Measurements from ENCODE around the gene KCNQ2. TPM values are rescaled to one million over a fixed set of nuclear protein-coding genes. Genes with fewer than 3 reads are reported as not detected.

The KCNQ2 gene
- total RNA-seq, 1 experiment from 2014 or later, result not detected

- Histone ChIP-seq H3K4me2 (ENCODE audit: low read depth, low read length, poor library complexity, severe bottlenecking) (no peak overlapping the region), H3K9me3 (ENCODE audit: low read length) (no peaks in the 10 kb centered on the region; the same call in 1 of the 2 replicates), H4K20me1 (ENCODE audit: insufficient read depth, low read depth, low read length) (no peaks in the 10 kb centered on the region), H3K4me3 (ENCODE audit: low read length) (no peak overlapping the region), H3K4me1 (ENCODE audit: low read length) (no peaks in the 10 kb centered on the region; the same call in 1 of the 2 replicates), H3K36me3 (ENCODE audit: insufficient read depth, low read length) (no peaks in the 10 kb centered on the region), H2AFZ (ENCODE audit: low read length) (no peak overlapping the region), H3K9ac (ENCODE audit: low read length) (no peak overlapping the region), H3K27me3 (ENCODE audit: low read length) (no peaks in the 10 kb centered on the region), H3K27ac (ENCODE audit: low read length) (no peak overlapping the region), H3K79me2 (ENCODE audit: low read length) (no peaks in the 10 kb centered on the region), H3K9me2 (replicated peaks; ENCODE audit: insufficient read depth, low read length) (no peaks in the 10 kb centered on the region)
- no peak for DNase-seq
These were observed 79.7 kb downstream of the KCNQ2 start for GRCh38 chr20:63392465-63393365.

- no peaks in the 10 kb centered on the region for H3K9me2 ChIP-seq (replicated peaks; ENCODE audit: insufficient read depth, low read length)
- no peak overlapping the region for H3K9ac ChIP-seq (ENCODE audit: low read length)
- H3K4me1 ChIP-seq (ENCODE audit: low read length), result no peaks in the 10 kb centered on the region; the same call in 1 of the 2 replicates
- peaks cover 15% of the 10 kb centered on the region for H3K9me3 ChIP-seq (ENCODE audit: low read length)
- H3K27me3 ChIP-seq (ENCODE audit: low read length), result no peaks in the 10 kb centered on the region
- no peaks in the 10 kb centered on the region for H3K79me2 ChIP-seq (ENCODE audit: low read length)
- no peak overlapping the region for H3K4me3 ChIP-seq (ENCODE audit: low read length)
- H3K36me3 ChIP-seq (ENCODE audit: insufficient read depth, low read length), result no peaks in the 10 kb centered on the region
- no peak overlapping the region for H3K4me2 ChIP-seq (ENCODE audit: low read depth, low read length, poor library complexity, severe bottlenecking)
- no peaks in the 10 kb centered on the region for H4K20me1 ChIP-seq (ENCODE audit: insufficient read depth, low read depth, low read length)
- H2AFZ ChIP-seq (ENCODE audit: low read length), result no peak overlapping the region
- no peak for DNase-seq
- no peak overlapping the region for H3K27ac ChIP-seq (ENCODE audit: low read length)
These were observed 84.5 kb downstream of the KCNQ2 start for GRCh38 chr20:63387917-63388316.

GRCh38 chr20:63387393-63387792, 85.1 kb downstream of the KCNQ2 start:
- H2AFZ ChIP-seq (ENCODE audit: low read length), result no peak overlapping the region

GRCh38 chr20:63386491-63386890, 86.0 kb downstream of the KCNQ2 start:
- Histone ChIP-seq H3K36me3 (ENCODE audit: insufficient read depth, low read length) (no peaks in the 10 kb centered on the region), H3K4me3 (ENCODE audit: low read length) (no peak overlapping the region), H3K9me3 (ENCODE audit: low read length) (peaks cover 15% of the 10 kb centered on the region), H3K79me2 (ENCODE audit: low read length) (no peaks in the 10 kb centered on the region), H3K27me3 (ENCODE audit: low read length) (no peaks in the 10 kb centered on the region), H3K9me2 (replicated peaks; ENCODE audit: insufficient read depth, low read length) (no peaks in the 10 kb centered on the region), H3K4me1 (ENCODE audit: low read length) (no peaks in the 10 kb centered on the region; the same call in 1 of the 2 replicates), H2AFZ (ENCODE audit: low read length) (no peak overlapping the region), H4K20me1 (ENCODE audit: insufficient read depth, low read depth, low read length) (no peaks in the 10 kb centered on the region), H3K9ac (ENCODE audit: low read length) (no peak overlapping the region), H3K4me2 (ENCODE audit: low read depth, low read length, poor library complexity, severe bottlenecking) (no peak overlapping the region), H3K27ac (ENCODE audit: low read length) (no peak overlapping the region)
- no peak for DNase-seq

More at GRCh38 chr20:63387393-63387792, 85.1 kb downstream of the KCNQ2 start:
- Histone ChIP-seq H3K36me3 (ENCODE audit: insufficient read depth, low read length) (no peaks in the 10 kb centered on the region), H3K4me2 (ENCODE audit: low read depth, low read length, poor library complexity, severe bottlenecking) (no peak overlapping the region), H3K4me1 (ENCODE audit: low read length) (no peaks in the 10 kb centered on the region; the same call in 1 of the 2 replicates), H3K27ac (ENCODE audit: low read length) (no peak overlapping the region), H3K9ac (ENCODE audit: low read length) (no peak overlapping the region), H3K4me3 (ENCODE audit: low read length) (no peak overlapping the region), H3K27me3 (ENCODE audit: low read length) (no peaks in the 10 kb centered on the region), H3K79me2 (ENCODE audit: low read length) (no peaks in the 10 kb centered on the region), H3K9me3 (ENCODE audit: low read length) (peaks cover 15% of the 10 kb centered on the region), H4K20me1 (ENCODE audit: insufficient read depth, low read depth, low read length) (no peaks in the 10 kb centered on the region), H3K9me2 (replicated peaks; ENCODE audit: insufficient read depth, low read length) (no peaks in the 10 kb centered on the region)
- DNase-seq, result no peak

GRCh38 chr20:63385819-63386218, 86.6 kb downstream of the KCNQ2 start:
- no peak overlapping the region for H3K4me3 ChIP-seq (ENCODE audit: low read length)
- no peak for DNase-seq
- no peaks in the 10 kb centered on the region for H3K27me3 ChIP-seq (ENCODE audit: low read length)
- H3K9me2 ChIP-seq (replicated peaks; ENCODE audit: insufficient read depth, low read length), result no peaks in the 10 kb centered on the region
- no peaks in the 10 kb centered on the region for H3K79me2 ChIP-seq (ENCODE audit: low read length)
- no peak overlapping the region for H3K4me2 ChIP-seq (ENCODE audit: low read depth, low read length, poor library complexity, severe bottlenecking)
- H2AFZ ChIP-seq (ENCODE audit: low read length), result no peak overlapping the region
- no peaks in the 10 kb centered on the region for H3K36me3 ChIP-seq (ENCODE audit: insufficient read depth, low read length)
- no peaks in the 10 kb centered on the region for H4K20me1 ChIP-seq (ENCODE audit: insufficient read depth, low read depth, low read length)
- H3K9me3 ChIP-seq (ENCODE audit: low read length), result peaks cover 15% of the 10 kb centered on the region
- H3K4me1 ChIP-seq (ENCODE audit: low read length), result no peaks in the 10 kb centered on the region; the same call in 1 of the 2 replicates
- H3K27ac ChIP-seq (ENCODE audit: low read length), result no peak overlapping the region
- H3K9ac ChIP-seq (ENCODE audit: low read length), result no peak overlapping the region

GRCh38 chr20:63384336-63384735, 88.1 kb downstream of the KCNQ2 start:
- no peaks in the 10 kb centered on the region for H3K27me3 ChIP-seq (ENCODE audit: low read length)

GRCh38 chr20:63383556-63383955, 88.9 kb downstream of the KCNQ2 start:
- Histone ChIP-seq H3K9me2 (replicated peaks; ENCODE audit: insufficient read depth, low read length) (no peaks in the 10 kb centered on the region), H3K36me3 (ENCODE audit: insufficient read depth, low read length) (no peaks in the 10 kb centered on the region), H3K9me3 (ENCODE audit: low read length) (peaks cover 15% of the 10 kb centered on the region), H3K79me2 (ENCODE audit: low read length) (no peaks in the 10 kb centered on the region), H3K27me3 (ENCODE audit: low read length) (no peaks in the 10 kb centered on the region), H3K4me1 (ENCODE audit: low read length) (no peaks in the 10 kb centered on the region), H3K9ac (ENCODE audit: low read length) (no peak overlapping the region), H3K4me3 (ENCODE audit: low read length) (no peak overlapping the region), H4K20me1 (ENCODE audit: insufficient read depth, low read depth, low read length) (no peaks in the 10 kb centered on the region), H2AFZ (ENCODE audit: low read length) (no peak overlapping the region), H3K4me2 (ENCODE audit: low read depth, low read length, poor library complexity, severe bottlenecking) (no peak overlapping the region), H3K27ac (ENCODE audit: low read length) (no peak overlapping the region)
- no peak for DNase-seq

More at GRCh38 chr20:63384336-63384735, 88.1 kb downstream of the KCNQ2 start:
- Histone ChIP-seq H4K20me1 (ENCODE audit: insufficient read depth, low read depth, low read length) (no peaks in the 10 kb centered on the region), H3K9me3 (ENCODE audit: low read length) (peaks cover 15% of the 10 kb centered on the region), H3K4me1 (ENCODE audit: low read length) (no peaks in the 10 kb centered on the region), H3K4me2 (ENCODE audit: low read depth, low read length, poor library complexity, severe bottlenecking) (no peak overlapping the region), H3K79me2 (ENCODE audit: low read length) (no peaks in the 10 kb centered on the region), H2AFZ (ENCODE audit: low read length) (no peak overlapping the region), H3K4me3 (ENCODE audit: low read length) (no peak overlapping the region), H3K36me3 (ENCODE audit: insufficient read depth, low read length) (no peaks in the 10 kb centered on the region), H3K27ac (ENCODE audit: low read length) (no peak overlapping the region), H3K9ac (ENCODE audit: low read length) (no peak overlapping the region), H3K9me2 (replicated peaks; ENCODE audit: insufficient read depth, low read length) (no peaks in the 10 kb centered on the region)
- DNase-seq, result no peak

GRCh38 chr20:63382551-63383300, 89.7 kb downstream of the KCNQ2 start:
- no peak overlapping the region for H3K27ac ChIP-seq (ENCODE audit: low read length)
- H3K9me3 ChIP-seq (ENCODE audit: low read length), result peaks cover 15% of the 10 kb centered on the region
- no peak overlapping the region for H3K4me2 ChIP-seq (ENCODE audit: low read depth, low read length, poor library complexity, severe bottlenecking)
- no peak overlapping the region for H2AFZ ChIP-seq (ENCODE audit: low read length)
- H3K36me3 ChIP-seq (ENCODE audit: insufficient read depth, low read length), result no peaks in the 10 kb centered on the region
- no peak for DNase-seq
- H3K4me1 ChIP-seq (ENCODE audit: low read length), result no peaks in the 10 kb centered on the region
- no peak overlapping the region for H3K9ac ChIP-seq (ENCODE audit: low read length)
- H3K79me2 ChIP-seq (ENCODE audit: low read length), result no peaks in the 10 kb centered on the region
- H4K20me1 ChIP-seq (ENCODE audit: insufficient read depth, low read depth, low read length), result no peaks in the 10 kb centered on the region
- no peaks in the 10 kb centered on the region for H3K27me3 ChIP-seq (ENCODE audit: low read length)
- H3K9me2 ChIP-seq (replicated peaks; ENCODE audit: insufficient read depth, low read length), result no peaks in the 10 kb centered on the region
- H3K4me3 ChIP-seq (ENCODE audit: low read length), result no peak overlapping the region

Measured in Karpas-422 (cell line).